Measurements from ENCODE around the gene DEFB119.

- no peak for TF ChIP-seq EZH2 (IDR thresholded peaks at IDR 0.05; ENCODE audit: borderline replicate concordance, low read depth, low read length, poor library complexity, severe bottlenecking)
- no peak for TF ChIP-seq CTCF (conservative IDR thresholded peaks at IDR 0.05; ENCODE audit: low read depth, low read length)
Measured at GRCh38 chr20:31374346-31374745, 16.0 kb downstream of the DEFB119 start.
